NCI-H1417 (cell line): ENCODE results near the gene EPB42.
A peak's percentile ranks its signal among the peaks of the same experiment; 100 is the strongest.
"Not testable (repeated sequence)": the region's sequence is repeated elsewhere in the genome, so short reads cannot be mapped to it uniquely, and the experiment has no call there.

Experiments
- DNase-seq, 3 experiments: peaks; one replicate each; lab custom pipeline; 2025; lab: John Stamatoyannopoulos, UW

Gene EPB42

DNA sequence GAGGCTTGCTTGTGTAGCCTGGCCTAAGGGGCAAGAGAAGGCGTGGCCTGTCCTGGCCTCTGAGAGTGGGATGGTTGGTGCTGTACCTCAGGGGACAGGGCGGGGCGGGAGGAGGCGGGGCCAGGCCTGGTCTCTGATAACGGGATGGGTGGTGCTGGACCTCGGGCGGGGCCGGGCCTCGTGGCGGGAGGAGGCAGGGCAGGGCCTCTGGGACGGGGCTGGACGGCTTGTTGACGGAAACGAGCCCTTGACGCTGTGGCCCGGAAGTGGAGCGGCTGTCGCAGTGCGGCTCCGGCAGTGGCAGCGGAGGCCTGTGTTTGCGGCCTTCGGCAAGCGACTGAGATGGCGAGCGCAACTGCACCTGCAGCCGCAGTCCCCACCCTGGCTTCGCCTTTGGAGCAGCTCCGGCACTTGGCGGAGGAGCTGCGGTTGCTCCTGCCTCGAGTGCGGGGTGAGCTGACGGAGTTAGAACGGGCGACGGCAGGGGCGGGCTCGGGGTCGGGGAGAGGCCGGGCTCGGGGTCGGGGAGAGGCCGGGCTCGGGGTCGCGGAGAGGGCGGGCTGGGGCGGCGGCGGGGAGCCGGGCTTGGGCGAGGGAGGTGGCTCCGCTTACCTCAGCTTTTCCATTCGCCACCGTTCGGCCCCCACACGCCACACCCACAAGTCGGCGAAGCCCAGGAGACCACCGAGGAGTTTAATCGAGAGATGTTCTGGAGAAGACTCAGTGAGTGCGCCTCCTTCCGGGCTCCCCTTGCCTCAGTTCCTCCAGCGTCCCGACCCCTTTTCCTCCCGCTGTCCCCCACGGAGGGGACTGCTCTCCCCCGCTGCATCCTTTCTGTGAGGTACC, 35.4 kb downstream of the EPB42 start, which contains the start of gene CCNDBP1:
Gene CCNDBP1, plus strand, starts transcription at position 247 of the 846 bp plus-strand sequence. Its CDS starts 96 bp downstream, at position 343.
- DNase-seq = peak; percentile 67 to 74 (median 68)

DNA sequence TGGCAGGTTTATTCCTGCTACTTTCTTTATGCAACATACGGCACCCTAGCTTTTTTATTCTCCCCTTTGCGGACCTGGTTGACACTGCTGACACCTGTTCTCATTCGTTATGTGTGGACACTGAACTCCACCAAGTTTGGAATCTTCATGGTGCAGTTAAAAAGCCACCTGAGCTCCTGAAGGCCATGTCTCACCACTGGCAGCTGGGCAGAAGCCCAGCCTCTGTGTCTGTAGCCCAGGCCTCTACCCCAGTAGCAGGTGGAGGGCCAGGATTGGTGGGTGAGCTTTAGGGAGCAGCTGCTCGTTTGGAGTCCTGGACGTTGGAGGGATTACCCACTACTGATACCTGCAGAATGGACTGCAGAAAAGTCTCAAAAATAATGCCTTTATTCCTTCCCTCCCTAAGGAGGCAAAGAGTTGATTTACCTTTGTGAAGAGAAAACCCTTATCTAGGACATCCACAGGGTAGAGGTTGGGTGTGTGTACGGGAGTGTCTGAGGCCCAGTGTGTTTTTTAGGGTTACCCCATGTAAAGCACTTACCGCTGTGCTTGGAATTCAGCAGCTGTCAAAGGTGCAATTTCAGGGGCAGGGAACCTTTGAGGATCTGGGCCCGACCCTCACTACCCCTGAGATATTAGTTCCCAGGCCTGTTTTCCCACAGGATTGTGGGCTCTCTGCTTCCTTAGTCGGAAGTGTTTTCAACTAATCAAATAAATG, 36.3 kb downstream of the EPB42 start:
- no peak for DNase-seq

DNA sequence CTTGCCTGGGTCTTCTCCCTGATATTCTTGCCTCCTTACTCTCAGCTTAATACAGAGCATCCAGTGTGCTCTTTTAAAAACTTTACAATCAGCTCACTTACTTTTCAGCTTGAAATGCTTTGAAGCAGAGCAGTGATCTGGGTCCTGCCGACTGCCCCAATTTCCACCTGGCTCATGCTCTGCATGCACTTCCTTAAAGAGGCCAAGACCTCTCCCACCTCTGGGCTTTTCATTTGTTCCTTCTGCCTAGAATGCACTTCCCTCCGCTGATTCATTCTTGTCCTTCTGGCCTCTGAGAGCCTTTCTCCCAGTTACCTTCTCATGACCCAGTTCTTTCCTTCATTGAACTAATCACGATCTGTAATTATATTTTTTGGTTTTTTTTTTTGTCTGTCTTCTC, 37.5 kb downstream of the EPB42 start:
- DNase-seq = no peak

DNA sequence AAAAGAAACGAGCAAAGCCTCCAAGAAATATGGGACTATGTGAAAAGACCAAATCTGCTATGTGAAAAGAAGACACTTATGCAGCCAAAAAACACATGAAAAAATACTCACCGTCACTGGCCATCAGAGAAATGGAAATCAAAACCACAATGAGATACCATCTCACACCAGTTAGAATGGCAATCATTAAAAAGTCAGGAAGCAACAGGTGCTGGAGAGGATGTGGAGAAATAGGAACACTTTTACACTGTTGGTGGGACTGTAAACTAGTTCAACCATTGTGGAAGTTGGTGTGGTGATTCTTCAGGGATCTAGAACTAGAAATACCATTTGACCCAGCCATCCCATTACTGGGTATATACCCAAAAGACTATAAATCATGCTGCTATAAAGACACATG, 43.7 kb downstream of the EPB42 start:
- DNase-seq = not testable (repeated sequence)

DNA sequence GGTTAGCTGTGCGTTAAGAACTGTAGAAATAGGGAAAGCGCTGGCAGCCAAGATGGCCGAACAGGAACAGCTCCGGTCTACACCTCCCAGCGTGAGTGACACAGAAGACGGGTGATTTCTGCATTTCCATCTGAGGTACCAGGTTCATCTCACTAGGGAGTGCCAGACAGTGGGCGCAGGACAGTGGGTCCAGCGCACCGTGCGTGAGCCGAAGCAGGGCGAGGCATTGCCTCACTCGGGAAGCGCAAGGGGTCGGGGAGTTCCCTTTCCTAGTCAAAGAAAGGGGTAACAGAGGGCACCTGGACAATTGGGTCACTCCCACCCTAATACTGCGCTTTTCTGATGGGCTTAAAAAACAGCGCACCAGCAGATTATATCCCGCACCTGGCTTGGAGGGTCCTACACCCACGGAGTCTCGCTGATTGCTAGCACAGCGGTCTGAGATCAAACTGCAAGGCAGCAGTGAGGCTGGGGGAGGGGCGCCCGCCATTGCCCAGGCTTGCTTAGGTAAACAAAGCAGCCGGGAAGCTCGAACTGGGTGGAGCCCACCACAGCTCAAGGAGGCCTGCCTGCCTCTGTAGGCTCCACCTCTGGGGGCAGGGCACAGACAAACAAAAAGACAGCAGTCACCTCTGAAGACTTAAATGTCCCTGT, 45.0 kb downstream of the EPB42 start:
- DNase-seq = not testable (repeated sequence)

DNA sequence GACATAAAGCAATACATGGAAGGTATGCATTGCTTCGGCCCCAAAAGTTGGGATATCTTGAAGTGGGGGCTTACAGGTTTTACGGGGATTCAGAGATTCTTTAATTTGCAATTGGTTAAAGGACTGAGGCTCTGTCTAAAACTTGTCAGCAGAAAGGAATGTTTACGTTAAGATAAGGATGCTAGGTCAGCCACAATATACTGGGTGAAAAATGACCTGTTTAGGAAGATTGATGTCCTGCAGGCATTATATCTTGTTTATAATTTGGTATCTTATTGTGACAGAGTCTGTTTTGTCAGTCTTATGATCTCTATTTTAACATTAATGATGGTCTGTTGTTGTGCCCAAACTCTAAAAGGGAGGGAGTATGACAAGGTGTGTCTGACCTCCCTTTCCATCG, 50.9 kb downstream of the EPB42 start:
- no peak for DNase-seq

DNA sequence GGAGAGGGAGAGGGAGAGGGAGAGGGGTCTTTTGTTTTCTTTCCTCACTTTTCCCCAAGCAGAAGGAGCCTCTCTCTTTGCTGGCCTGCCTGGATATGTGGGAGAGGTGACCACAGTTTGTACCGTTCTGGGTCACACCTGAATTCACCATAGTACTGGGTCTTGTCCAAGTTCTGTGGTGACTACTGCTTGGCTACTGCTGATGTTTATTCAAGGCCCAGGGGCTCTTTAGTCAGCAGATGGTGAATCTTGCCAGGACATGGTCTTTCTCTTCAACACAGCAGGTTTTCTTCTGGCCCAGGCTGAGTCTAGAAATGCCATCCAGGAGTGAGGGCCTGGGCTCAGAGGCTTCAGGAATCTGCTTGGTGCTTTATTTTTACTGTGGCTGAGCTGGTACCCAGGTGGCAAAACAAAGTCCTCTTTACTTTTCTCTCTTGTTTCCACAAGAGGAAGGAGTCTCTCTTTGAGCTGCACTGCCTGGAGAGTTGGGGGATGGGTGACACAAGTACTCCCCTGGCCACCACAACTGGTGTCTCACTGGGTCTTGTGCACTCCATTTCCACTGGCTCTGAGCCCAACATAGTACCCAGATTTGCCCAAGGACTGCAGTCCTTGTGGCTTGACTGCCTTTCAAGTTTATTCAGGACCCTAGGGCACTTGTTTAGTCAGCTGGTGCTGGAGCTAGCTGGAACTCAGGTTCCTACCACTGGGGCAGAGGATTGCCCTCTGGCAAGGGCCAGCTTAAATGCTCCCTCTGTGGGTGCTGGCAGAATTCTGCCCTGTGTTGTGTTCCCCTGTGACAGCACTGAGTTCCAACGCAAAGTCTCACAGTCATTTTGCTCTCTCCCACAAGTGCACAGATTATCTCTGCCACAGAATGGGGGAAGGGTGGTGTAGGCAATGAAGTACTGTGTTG, 52.4 kb downstream of the EPB42 start:
- no peak for DNase-seq

DNA sequence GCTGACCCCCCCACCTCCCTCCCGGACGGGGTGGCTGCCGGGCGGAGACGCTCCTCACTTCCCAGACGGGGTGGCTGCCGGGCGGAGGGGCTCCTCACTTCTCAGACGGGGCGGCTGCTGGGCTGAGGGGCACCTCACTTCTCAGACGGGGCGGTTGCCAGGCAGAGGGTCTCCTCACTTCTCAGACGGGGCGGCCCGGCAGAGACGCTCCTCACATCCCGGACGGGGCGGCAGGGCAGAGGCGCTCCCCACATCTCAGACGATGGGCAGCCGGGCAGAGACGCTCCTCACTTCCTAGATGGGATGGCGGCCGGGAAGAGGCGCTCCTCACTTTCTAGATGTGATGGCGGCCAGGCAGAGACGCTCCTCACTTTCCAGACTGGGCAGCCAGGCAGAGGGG, 53.6 kb downstream of the EPB42 start:
- DNase-seq = not testable (repeated sequence)

DNA sequence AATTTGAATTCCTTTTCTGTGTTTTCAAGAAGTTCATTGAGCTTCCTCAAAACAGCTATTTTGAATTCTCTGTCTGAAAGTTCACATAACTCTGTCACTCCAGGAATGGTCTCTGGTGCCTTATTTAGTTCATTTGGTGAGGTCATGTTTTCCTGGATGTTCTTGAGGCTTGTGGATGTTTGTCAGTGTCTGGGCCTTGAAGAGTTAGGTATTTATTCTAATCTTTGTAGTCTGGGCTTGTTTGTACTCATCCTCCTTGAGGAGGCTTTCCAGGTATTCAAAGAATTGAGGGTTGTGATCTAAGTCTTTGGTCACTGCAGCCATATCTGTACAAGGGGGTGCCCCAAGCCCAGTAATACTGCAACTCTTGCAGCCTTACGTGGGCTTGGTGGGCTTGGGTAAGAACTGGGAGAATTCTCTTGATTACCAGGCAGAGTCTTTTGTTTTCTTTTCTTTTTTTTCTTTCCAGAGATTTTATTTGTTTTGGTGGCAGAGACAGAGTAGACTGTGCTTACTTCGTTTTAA, 55.0 kb downstream of the EPB42 start:
- no peak for DNase-seq

DNA sequence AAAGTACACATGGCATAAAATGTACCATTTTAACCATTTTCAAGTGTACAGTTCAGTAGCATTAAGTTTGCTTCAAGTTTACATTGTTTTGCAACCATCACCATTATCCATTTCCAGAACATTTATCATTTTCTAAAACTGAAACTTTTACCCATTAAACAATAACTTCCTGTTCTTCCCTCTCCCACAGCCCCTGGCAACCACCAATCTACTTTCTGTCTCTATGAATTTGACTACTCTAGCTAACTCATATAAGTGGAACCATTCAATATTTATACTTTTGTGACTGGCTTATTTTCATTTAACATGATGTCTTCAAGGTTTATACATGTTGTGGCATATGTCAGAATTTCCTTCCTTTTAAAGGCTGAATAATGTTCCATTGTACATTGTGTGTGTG, 67.5 kb downstream of the EPB42 start:
- no peak for DNase-seq

DNA sequence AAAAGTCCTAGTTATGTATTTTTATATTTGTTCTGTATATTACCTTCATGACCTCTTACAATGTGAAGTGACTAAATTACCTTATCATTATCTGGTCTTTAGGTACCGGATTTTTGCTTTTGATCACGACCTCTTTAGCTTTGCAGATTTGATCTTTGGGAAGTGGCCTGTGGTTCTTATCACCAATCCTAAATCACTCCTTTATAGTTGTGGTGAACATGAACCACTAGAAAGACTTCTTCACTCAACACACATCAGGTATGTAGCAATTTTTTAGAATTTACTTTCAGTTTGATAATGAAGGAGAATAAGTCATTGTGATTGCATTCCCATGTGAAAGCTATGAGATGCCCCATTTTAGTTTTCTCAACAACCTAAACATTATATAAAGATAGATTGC, 69.1 kb downstream of the EPB42 start:
- DNase-seq = no peak

DNA sequence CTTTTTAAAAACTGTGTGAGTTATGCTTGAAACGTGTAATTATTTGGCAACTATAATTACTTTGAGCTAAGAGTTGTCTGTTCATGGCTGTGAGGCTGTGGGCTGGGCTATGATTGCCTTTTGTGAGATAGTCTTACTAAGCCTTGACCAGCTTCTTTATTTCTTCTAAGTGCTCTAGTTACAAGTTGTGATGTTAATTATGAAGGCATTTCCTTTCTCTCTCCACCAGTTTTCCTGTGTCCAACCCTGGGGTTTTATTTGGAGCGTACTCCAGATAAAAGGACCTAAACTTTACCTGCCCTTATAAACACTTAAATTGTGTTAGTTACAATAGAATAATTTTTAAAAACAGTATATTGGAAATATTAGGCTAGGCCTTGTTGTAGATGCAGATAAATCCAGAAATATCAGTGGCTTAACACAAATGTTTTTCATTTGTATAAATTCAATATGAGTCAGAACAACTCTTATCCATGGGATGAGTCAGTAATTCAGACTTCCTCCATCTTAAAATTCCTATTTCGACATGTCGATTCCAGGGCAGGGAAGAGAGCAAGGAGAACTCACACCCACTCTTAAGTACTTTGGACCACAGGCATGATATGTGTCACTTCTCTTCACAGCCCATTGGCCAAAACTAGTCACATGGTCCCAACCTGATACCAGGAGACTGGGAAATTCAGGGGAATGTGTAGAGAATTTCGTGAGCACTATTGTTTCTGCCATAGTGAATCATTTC, 70.5 kb downstream of the EPB42 start:
- no peak for DNase-seq
